H1 (cell line): ENCODE measurements around the gene CDR2. TPM values are rescaled to one million over a fixed set of nuclear protein-coding genes. Genes with fewer than 3 reads are reported as not detected.

ENCODE experiments used
- CHD7 ChIP-seq: fragments of 300-600 bp; sonication (generic); IDR thresholded peaks from 2 replicates; pipeline ENCODE4 v1.7.1; 2012; ENCODE audit warnings: low read length, moderate library complexity, mild to moderate bottlenecking, inconsistent platforms; ENCODE audit not compliant: insufficient replicate concordance
- polyA plus RNA-seq, 7 experiments: library from polyadenylated mRNA; depleted of rRNA in 3 of 7; stranded (reverse) in 5 of 7; unstranded in 2 of 7; fragments of >200 nt in 5 of 7; fragments of 200-250 nt in 2 of 7; gene quantifications; 1 replicate in 5 of 7; 2 replicates in 1 of 7; 4 replicates in 1 of 7; pipeline versions ENCODE4 v1.2.1 to v1.2.3, GENCODE V29; 2011 to 2013; ENCODE audit warnings: missing spikeins in 2 of 7, mixed read lengths in 2 of 7
- total RNA-seq: library from RNA; stranded (reverse); fragmentation: NEBNext Ultra II Directional; extraction: Animal tissue kit (Norgen Biotek cat#: 25700); gene quantifications from 2 replicates; pipeline ENCODE4 v1.2.1, GENCODE V29; 2021

Gene CDR2
- total and polyA plus RNA-seq, 2 of the 8 experiments (the other 6 are each of a cell fraction or from before 2014, with no cell fraction given), result 16.3 to 34.9 TPM

GRCh38 chr16:22325598-22326368, 48.6 kb downstream of the CDR2 start (continued):
- no peak for TF ChIP-seq CHD7
- TF ChIP-seq, all 59 proteins: peak for 0
